ENCODE results near the gene SNRNP35. TPM values are rescaled to one million over a fixed set of nuclear protein-coding genes. Genes with fewer than 3 reads are reported as not detected.
"Not testable (repeated sequence)": the region's sequence is repeated elsewhere in the genome, so short reads cannot be mapped to it uniquely, and the experiment has no call there.

Gene SNRNP35
- total RNA-seq, 4 donors from 2014 or later: 16.2 to 33.8 (median 20.3) TPM

- Histone ChIP-seq H3K9me3 (no peaks in the 10 kb centered on the region), H3K27me3 (no peaks in the 10 kb centered on the region), H3K4me1 (no peaks in the 10 kb centered on the region), H3K4me3 (no peak overlapping the region), H3K36me3 (peaks cover 22% of the 10 kb centered on the region), H3K27ac (no peak overlapping the region)
- no peak for DNase-seq (ENCODE audit: low spot score in 2 of 2)
- TF ChIP-seq EP300 (IDR thresholded peaks at IDR 0.05): no peak
- TF ChIP-seq CTCF (IDR thresholded peaks at IDR 0.05): no peak
- no peak for TF ChIP-seq POLR2AphosphoS5 (IDR thresholded peaks at IDR 0.05)
- TF ChIP-seq POLR2A (IDR thresholded peaks at IDR 0.05): no peak
- 96% methylated on average over 6 of the region's 6 CpGs for WGBS
Observed at GRCh38 chr12:123489580-123489979, 31.6 kb downstream of the SNRNP35 start.

GRCh38 chr12:123490089-123490488 is 32.1 kb downstream of the SNRNP35 start:
- Histone ChIP-seq H3K9me3 (no peaks in the 10 kb centered on the region), H3K27me3 (no peaks in the 10 kb centered on the region), H3K4me3 (no peak overlapping the region), H3K4me1 (no peaks in the 10 kb centered on the region), H3K36me3 (peaks cover 23% of the 10 kb centered on the region), H3K27ac (no peak overlapping the region)
- TF ChIP-seq CTCF (IDR thresholded peaks at IDR 0.05): no peak
- no peak for TF ChIP-seq POLR2AphosphoS5 (IDR thresholded peaks at IDR 0.05)
- TF ChIP-seq EP300 (IDR thresholded peaks at IDR 0.05): no peak
- no peak for TF ChIP-seq POLR2A (IDR thresholded peaks at IDR 0.05)
- WGBS: 74% methylated on average over 5 of the region's 5 CpGs
- DNase-seq (ENCODE audit: low spot score in 2 of 2): no peak

GRCh38 chr12:123491056-123491455 is 33.1 kb downstream of the SNRNP35 start:
- Histone ChIP-seq H3K36me3 (peaks cover 18% of the 10 kb centered on the region), H3K4me1 (no peaks in the 10 kb centered on the region), H3K27ac (no peak overlapping the region), H3K9me3 (no peaks in the 10 kb centered on the region), H3K4me3 (no peak overlapping the region), H3K27me3 (no peaks in the 10 kb centered on the region)
- DNase-seq (ENCODE audit: low spot score in 2 of 2): no peak
- WGBS: 94% methylated on average over 9 of the region's 11 CpGs
- TF ChIP-seq EP300 (IDR thresholded peaks at IDR 0.05) (no peak), CTCF (IDR thresholded peaks at IDR 0.05) (no peak), POLR2A (IDR thresholded peaks at IDR 0.05) (no peak), POLR2AphosphoS5 (IDR thresholded peaks at IDR 0.05) (no peak)

GRCh38 chr12:123491481-123491880 is 33.5 kb downstream of the SNRNP35 start:
- H3K9me3 ChIP-seq: no peaks in the 10 kb centered on the region
- no peaks in the 10 kb centered on the region for H3K4me1 ChIP-seq
- WGBS: 94% methylated on average over 12 of the region's 13 CpGs
- no peaks in the 10 kb centered on the region for H3K27me3 ChIP-seq
- no peak overlapping the region for H3K4me3 ChIP-seq
- no peak for TF ChIP-seq CTCF (IDR thresholded peaks at IDR 0.05)
- H3K36me3 ChIP-seq: peaks cover 22% of the 10 kb centered on the region
- DNase-seq (ENCODE audit: low spot score in 2 of 2): no peak
- H3K27ac ChIP-seq: no peak overlapping the region

GRCh38 chr12:123492339-123493039 is 34.5 kb downstream of the SNRNP35 start:
- not testable (repeated sequence) for H3K4me3 ChIP-seq; H3K4me1 ChIP-seq; H3K9me3 ChIP-seq; H3K27me3 ChIP-seq; DNase-seq (ENCODE audit: low spot score in 2 of 2); H3K27ac ChIP-seq
- 75% methylated on average over 7 of the region's 7 CpGs for WGBS
- peaks cover 32% of the 10 kb centered on the region for H3K36me3 ChIP-seq

Data from suprapubic skin (tissue), 4 donors.